Measurements from ENCODE around the gene MAMLD1. TPM values are rescaled to one million over a fixed set of nuclear protein-coding genes. Genes with fewer than 3 reads are reported as not detected.
A peak's percentile ranks its signal among the peaks of the same experiment; 100 is the strongest.

MAMLD1 gene
- total RNA-seq, 1 experiment from 2014 or later, result 0.74 TPM

DNA sequence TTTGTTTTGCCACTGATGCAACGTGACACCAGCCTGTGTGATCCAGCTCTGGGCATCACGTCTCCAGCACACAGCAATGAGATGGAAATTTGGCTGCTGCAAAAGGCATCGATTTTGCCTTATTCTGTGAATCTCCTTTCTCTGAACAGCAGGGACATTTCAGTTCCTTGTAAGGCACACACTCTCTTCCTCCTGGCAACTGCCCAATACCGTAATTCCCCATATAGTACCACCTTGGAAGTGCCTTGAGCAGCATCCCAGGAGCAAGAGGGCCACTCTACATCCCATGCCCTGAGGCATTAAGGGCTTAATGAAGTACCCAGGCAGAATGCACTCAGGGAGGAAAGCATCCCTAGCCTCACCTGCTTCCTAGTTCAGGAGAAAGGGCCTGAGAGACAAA lies 10.5 kb upstream of the MAMLD1 start:
- no peak for DNase-seq (ENCODE audit: extremely low read depth, low read depth)

GRCh38 chrX:150355913-150356312 lies 7.2 kb upstream of the MAMLD1 start:
- DNase-seq (ENCODE audit: extremely low read depth, low read depth), result no peak

- DNase-seq (ENCODE audit: extremely low read depth, low read depth), result no peak
Observed at GRCh38 chrX:150357790-150358189, 5.3 kb upstream of the MAMLD1 start.

- DNase-seq (ENCODE audit: extremely low read depth, low read depth), result no peak
Observed at GRCh38 chrX:150358651-150359050, 4.5 kb upstream of the MAMLD1 start.

- no peak for DNase-seq (ENCODE audit: extremely low read depth, low read depth)
Observed at GRCh38 chrX:150360331-150360730, 2.8 kb upstream of the MAMLD1 start.

DNA sequence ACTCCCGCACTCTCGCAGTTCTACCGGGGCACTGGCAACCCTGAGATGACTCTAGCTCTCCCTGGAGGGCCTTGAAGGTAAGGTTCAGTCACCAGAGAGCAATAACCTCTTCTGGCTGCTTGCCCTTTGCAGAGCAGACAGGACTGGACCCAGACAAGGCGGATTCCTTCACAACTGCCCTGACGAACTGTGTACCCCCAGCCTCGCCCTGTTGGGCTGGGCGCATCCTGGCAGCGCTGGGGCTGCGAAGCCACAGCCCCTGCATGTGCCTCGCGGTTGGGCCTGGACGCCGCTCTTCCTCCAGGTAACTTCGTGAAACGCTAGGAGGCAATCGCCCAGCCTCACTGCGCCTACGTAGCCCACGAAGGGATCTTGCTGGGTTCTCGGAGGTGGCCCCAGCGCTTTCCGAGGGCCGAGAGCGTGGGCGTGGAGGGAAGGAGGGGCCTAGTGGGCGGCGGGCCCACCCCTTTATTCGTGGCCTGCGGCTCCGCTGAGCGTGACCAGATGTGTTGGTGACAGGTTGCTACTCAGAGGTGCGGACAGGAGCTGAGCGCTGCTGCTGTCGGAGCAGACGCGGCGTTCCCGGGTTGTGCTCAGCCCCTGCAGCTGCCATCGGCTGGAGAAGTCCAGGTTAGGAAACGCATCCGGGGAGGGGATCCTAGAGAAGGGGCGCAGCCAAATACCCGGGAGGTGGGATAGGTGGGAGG lies 1.9 kb upstream of the MAMLD1 start:
- DNase-seq (ENCODE audit: extremely low read depth, low read depth), result no peak

GRCh38 chrX:150361777-150362351 lies 1.3 kb upstream of the MAMLD1 start:
- DNase-seq (ENCODE audit: extremely low read depth, low read depth), result no peak

DNA sequence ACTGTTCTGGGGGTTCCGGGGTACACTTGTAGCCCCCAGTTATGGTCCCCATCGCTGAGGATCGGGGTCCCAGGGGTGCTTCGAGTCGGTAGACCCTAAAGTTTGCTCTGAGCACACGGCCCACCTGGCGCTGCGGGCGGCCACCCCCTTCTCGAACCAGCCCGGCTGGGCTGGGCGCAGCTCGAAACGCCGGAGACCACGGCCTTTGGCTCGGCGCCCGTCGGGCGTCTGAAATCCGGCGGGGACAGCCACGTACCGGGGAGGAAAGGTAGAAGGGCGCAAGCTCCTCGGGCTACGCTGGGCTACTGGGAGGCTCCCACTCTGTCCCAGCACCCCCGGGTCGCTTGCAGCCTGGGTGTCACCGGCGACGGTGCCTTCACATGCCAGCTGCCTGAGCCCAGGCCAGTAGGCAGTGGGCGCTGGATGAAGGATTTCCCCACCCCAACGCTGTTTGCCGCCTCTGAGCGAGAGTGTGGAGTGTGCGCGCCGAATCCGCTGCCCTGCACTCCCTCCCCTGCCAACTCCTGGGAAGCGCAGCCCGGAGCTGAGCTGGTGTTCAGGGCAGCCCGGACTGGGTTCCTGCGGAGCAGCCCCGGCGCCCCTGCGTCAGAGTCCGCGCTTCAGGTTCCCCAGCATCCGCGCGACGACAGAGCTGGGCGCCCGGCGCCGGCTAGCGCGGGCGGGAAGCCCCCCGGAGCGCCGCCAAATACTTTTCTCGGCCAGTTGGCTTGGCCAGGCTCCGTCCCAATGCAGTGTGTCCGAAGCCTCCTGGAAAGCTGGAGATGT lies 637 bp downstream of the MAMLD1 start:
- DNase-seq (ENCODE audit: extremely low read depth, low read depth), result no peak

- no peak for DNase-seq (ENCODE audit: extremely low read depth, low read depth)
Observed at GRCh38 chrX:150364347-150365050, 1.4 kb downstream of the MAMLD1 start.

DNA sequence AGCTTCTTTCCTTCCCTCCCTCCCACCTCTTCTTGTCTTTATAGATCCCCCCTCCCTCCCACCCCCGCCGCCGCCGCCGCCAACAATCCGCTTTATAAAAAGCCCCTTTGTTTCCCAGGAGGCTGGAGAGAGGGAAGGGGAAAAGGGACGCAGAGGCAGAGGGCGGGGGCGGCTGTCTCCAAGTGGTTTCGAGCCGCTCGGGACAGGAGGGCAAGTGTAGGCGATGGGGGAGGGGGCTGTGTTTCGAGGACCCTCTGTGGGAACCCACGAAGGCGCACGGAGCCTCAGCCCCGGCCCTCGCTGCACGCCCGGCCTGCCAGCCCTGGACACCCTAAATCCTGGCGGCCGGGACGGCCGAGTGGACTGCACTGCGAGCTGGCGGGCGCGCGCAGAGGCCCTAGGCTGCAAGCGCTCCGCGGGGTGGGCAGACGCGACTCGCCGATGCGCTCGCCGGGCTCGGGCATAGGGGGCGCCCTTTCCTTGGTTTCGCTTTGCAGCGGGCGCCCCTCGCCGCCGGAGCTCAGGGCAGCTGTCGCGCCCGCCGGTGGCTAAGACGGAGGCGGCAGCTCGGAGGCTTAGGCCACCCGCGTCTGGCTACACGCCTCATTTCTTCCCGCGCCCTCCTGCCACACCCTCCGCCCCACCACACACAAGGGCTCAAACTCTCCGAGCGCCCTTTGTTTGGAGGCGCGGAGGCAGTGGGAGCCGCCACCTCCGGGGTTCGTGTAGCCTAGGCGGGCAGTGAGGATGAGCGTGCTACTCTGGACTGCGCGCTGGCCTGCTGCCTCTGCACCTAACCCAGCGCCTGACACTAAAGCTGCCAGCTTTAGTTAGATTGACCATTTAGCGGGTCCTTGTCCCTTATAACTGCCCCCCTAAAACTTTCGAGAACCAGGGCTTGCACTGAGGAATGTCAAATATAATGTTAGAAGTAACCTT lies 2.2 kb downstream of the MAMLD1 start:
- peak; percentile 39 for DNase-seq (ENCODE audit: extremely low read depth, low read depth)

DNA sequence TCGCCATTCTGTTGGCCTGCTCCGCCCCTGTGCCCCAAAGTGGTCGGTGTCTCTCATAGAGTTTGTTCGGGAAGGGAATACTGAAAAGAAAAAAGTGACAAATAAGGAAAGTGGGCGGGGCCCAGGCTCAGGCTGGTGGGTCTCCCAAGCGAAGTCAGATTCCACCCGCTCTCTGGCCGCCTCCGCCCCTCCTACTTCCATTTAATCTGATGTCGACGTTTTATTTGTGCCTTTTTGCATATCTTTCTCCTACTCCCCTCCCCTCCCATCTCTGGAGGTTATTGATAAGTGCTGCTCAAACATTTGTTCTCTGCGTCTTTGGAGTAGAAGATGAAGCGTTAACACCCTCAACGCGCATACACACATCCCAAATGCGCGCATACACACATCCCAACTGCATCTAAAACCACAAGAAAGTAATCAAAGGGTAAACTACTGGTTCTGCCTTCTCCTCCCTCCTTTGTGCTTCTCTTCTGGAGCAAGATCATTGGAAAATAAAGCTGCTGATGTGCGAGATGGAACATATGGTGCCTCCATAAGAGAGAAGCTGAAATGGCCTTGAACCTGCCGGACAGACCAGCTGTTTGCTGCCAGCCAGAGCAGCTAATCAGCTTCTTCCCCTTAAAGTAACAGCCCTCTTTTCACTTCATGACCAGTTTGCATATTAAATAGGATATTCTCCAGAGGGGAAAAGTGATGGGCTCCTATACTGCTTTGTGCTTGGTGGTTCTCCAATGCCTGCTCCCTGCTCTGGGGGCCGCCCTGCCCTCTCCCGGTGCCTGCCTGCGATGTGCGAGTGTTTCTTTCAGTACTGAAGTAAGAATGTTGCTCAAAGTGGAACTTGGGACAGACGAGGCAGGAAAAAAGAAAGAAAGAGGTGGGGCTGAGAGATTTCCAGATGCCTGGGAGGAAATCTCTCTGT lies 3.1 kb downstream of the MAMLD1 start:
- DNase-seq (ENCODE audit: extremely low read depth, low read depth), result no peak

GRCh38 chrX:150366951-150367545 lies 3.9 kb downstream of the MAMLD1 start:
- no peak for DNase-seq (ENCODE audit: extremely low read depth, low read depth)

- DNase-seq (ENCODE audit: extremely low read depth, low read depth), result no peak
Observed at GRCh38 chrX:150370589-150371312, 7.6 kb downstream of the MAMLD1 start.

GRCh38 chrX:150371877-150372276 lies 8.8 kb downstream of the MAMLD1 start:
- DNase-seq (ENCODE audit: extremely low read depth, low read depth), result no peak

DNA sequence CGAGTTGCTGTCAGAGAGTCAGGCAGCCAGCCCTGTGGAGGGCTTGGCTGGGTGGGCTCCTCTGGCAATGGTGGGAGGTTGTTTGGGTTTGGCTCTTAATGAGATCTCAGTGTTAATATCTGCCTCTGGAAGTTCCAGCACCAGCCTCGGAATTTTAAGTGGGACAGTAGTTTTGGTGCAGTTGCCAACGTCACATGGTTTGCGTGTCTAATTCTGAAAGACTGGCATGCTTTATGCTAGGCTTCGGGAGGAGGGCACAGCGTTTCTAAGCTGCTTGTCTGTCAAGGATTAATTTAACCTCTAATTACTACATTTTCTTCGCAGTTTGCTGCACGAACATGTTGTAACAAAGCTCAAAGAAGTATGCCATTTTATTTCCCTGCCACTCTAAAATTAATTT lies 9.2 kb downstream of the MAMLD1 start:
- no peak for DNase-seq (ENCODE audit: extremely low read depth, low read depth)

GRCh38 chrX:150372756-150373155 lies 9.6 kb downstream of the MAMLD1 start:
- no peak for DNase-seq (ENCODE audit: extremely low read depth, low read depth)

DNA sequence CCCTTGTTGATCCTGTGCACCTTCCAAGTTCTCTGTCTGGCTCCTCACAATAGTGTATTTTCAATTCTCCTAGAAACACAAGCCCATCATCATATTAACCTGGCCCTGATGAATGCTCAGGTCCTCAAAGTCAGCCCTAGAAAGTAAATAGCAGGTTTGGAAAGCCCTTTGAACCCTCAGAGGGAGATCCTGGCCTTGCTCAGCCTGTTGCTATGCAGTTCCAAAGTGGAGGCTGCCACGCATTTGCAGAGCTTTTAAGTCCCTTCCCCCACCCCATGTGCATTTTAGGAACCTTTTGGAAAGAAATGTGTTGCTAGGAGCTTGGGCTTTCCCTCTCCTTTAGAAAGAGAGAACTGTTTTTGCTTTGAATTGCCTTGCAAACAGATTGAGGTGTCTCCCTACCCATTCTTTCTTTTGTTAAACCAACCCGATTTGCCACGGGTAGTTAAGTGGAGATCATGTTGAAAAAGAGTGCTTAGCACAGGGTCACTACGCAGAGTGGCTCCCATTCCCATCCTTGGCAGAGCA lies 12.2 kb downstream of the MAMLD1 start:
- DNase-seq (ENCODE audit: extremely low read depth, low read depth), result no peak

DNA sequence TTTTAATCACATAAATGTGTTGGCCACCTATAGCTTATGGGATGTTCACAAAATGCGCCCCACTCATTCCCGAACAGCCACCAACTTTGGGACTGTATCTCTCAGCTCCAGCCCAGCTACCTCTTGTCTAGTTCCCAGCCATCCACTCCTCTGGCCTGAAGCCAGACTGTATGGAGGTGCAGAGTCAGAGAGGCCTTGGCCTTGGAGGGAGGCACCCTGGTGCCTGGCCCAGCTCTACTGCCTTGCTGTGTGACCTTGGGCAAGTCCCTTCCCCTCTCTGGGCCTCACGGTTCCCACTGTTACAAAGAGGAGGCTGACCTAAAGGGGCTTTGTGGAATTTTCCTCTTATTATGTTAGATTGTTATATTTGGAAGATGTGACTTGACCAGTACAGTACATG lies 13.9 kb downstream of the MAMLD1 start:
- DNase-seq (ENCODE audit: extremely low read depth, low read depth), result no peak

All from NCI-H460 (cell line).